Ovary (tissue), 3 donors: Measurements from ENCODE around the gene TTC7B.

Experiments used
- CTCF ChIP-seq, 3 donors: fragments of 450-650 bp in 2 of 3; fragments of 200-600 bp in 1 of 3; IDR thresholded peaks; one replicate each; pipeline versions ENCODE4 v1.5.1 to v1.8.0; 2016 to 2022; ENCODE audit warnings: antibody characterized with exemption in 3 of 3, mild to moderate bottlenecking in 1 of 3
- POLR2A ChIP-seq: fragments of 450-650 bp; IDR thresholded peaks from one replicate; pipeline ENCODE4 v1.6.1; 2017; ENCODE audit warnings: antibody characterized with exemption, mild to moderate bottlenecking, moderate library complexity
- donor health status: DM: no; HTN: no; CAD: no.

- TF ChIP-seq CTCF (IDR thresholded peaks at IDR 0.05), result no peak
- no peak for TF ChIP-seq POLR2A
Observed at GRCh38 chr14:90551733-90552464, 264.3 kb downstream of the TTC7B start.
